ENCODE data around the gene CACNA2D3. TPM values are rescaled to one million over a fixed set of nuclear protein-coding genes. Genes with fewer than 3 reads are reported as not detected.
A peak's percentile ranks its signal among the peaks of the same experiment; 100 is the strongest.

Gene CACNA2D3
- total RNA-seq, 1 experiment from 2014 or later = not detected

DNA sequence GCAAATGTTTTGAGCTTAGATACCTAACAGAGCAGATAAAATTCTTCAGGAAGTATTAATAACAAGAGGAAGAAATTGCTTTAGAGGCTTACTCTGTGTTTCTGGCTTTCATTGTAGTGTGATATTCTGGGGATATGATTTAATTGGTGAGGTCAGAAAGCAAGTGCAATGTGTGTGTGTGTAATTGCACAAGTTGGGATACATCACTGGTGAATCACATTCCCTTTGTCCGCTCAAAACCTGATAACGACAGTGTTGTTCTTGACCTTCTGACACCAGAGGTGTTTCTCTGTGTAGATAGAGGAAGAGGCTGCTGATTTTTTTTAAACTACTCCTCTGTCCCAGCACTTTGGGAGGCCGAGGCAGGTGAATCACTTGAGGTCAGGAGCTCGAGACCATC, 161.1 kb downstream of the CACNA2D3 start:
- TF ChIP-seq, protein P1, sequence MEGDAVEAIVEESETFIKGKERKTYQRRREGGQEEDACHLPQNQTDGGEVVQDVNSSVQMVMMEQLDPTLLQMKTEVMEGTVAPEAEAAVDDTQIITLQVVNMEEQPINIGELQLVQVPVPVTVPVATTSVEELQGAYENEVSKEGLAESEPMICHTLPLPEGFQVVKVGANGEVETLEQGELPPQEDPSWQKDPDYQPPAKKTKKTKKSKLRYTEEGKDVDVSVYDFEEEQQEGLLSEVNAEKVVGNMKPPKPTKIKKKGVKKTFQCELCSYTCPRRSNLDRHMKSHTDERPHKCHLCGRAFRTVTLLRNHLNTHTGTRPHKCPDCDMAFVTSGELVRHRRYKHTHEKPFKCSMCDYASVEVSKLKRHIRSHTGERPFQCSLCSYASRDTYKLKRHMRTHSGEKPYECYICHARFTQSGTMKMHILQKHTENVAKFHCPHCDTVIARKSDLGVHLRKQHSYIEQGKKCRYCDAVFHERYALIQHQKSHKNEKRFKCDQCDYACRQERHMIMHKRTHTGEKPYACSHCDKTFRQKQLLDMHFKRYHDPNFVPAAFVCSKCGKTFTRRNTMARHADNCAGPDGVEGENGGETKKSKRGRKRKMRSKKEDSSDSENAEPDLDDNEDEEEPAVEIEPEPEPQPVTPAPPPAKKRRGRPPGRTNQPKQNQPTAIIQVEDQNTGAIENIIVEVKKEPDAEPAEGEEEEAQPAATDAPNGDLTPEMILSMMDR (IDR thresholded peaks at IDR 0.05; ENCODE audit: insufficient read depth in 1 of 2, low read depth in 1 of 2, low read length in 1 of 2, severe bottlenecking in 1 of 2, unreplicated experiment in 1 of 2) = no peak
- no TSS peak for BruUV-seq (replicated peaks)
- ChIA-PET CTCF (no interaction called here), POLR2A (no interaction called here)
- Mint-ChIP-seq H3K4me3 (ENCODE audit: unreplicated experiment) (no peak overlapping the region), H3K27me3 (ENCODE audit: insufficient read depth, unreplicated experiment) (peaks cover 6% of the 10 kb centered on the region), H3K4me1 (ENCODE audit: low read depth, unreplicated experiment) (no peaks in the 10 kb centered on the region), H3K27ac (ENCODE audit: unreplicated experiment) (no peak overlapping the region), H3K36me3 (ENCODE audit: insufficient read depth, unreplicated experiment) (no peaks in the 10 kb centered on the region), H3K9me3 (ENCODE audit: unreplicated experiment) (no peaks in the 10 kb centered on the region)
- DNase-seq = no peak
- intact Hi-C loops (cut with micrococcal nuclease; ENCODE audit: unreplicated experiment) = no loop called here
- H3K4me1 ChIP-seq = no peaks in the 10 kb centered on the region
- H3K36me3 ChIP-seq (ENCODE audit: control insufficient read depth, insufficient read depth, low read length) = no peaks in the 10 kb centered on the region
- H3K4me3 ChIP-seq (ENCODE audit: low read depth, low read length) = no peak overlapping the region
- no peaks in the 10 kb centered on the region; the same call in 1 of the 2 replicates for H3K27me3 ChIP-seq (replicated peaks; ENCODE audit: control insufficient read depth, insufficient read depth, low read length)
- H3K9me3 ChIP-seq = no peaks in the 10 kb centered on the region

DNA sequence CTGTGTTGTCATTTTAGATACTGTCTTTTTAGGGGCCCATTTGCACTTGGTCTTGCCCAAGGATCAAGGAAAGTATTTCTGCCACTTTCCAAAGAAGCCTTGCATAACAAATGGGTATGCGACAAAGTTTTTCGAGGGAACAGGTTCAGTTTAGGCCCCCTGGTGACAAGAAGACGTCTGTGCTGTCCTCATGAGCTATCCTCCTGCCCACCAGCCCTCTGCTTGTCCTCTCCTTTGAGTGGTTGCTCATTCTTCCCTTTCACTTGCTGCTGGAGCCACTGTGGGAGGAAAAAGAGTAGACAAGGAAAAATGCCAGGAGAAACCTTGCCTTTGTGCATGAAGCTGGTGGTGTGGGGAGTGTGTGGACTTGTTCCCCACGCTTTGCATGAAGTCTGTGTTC, 171.9 kb downstream of the CACNA2D3 start:
- ChIA-PET POLR2A (no interaction called here), CTCF (interaction anchor here (0.5 to 1.3 kb wide), 3 partner anchors 28 to 355 kb away, joined by 3 to 6 read pairs (median 3); no protein-coding TSS in a partner anchor)
- Histone ChIP-seq H3K4me3 (ENCODE audit: low read depth, low read length) (no peak overlapping the region), H3K4me1 (no peaks in the 10 kb centered on the region), H3K27me3 (replicated peaks; ENCODE audit: control insufficient read depth, insufficient read depth, low read length) (no peaks in the 10 kb centered on the region; the same call in none of the 2 replicates), H3K9me3 (no peaks in the 10 kb centered on the region), H3K36me3 (ENCODE audit: control insufficient read depth, insufficient read depth, low read length) (no peaks in the 10 kb centered on the region)
- Mint-ChIP-seq H3K27ac (ENCODE audit: unreplicated experiment) (no peak overlapping the region), H3K9me3 (ENCODE audit: unreplicated experiment) (no peaks in the 10 kb centered on the region), H3K4me3 (ENCODE audit: unreplicated experiment) (no peak overlapping the region), H3K4me1 (ENCODE audit: low read depth, unreplicated experiment) (no peaks in the 10 kb centered on the region), H3K27me3 (ENCODE audit: insufficient read depth, unreplicated experiment) (peaks cover 9% of the 10 kb centered on the region), H3K36me3 (ENCODE audit: insufficient read depth, unreplicated experiment) (no peaks in the 10 kb centered on the region)
- no TSS peak for BruUV-seq (replicated peaks)
- DNase-seq = peak in 1 of 2 experiments; percentile 6
- intact Hi-C loops (cut with micrococcal nuclease; ENCODE audit: unreplicated experiment) = no loop called here
- TF ChIP-seq, protein P1 (IDR thresholded peaks at IDR 0.05; ENCODE audit: insufficient read depth in 1 of 2, low read depth in 1 of 2, low read length in 1 of 2, severe bottlenecking in 1 of 2, unreplicated experiment in 1 of 2) = peak in 1 of 2 experiments; percentile 15

DNA sequence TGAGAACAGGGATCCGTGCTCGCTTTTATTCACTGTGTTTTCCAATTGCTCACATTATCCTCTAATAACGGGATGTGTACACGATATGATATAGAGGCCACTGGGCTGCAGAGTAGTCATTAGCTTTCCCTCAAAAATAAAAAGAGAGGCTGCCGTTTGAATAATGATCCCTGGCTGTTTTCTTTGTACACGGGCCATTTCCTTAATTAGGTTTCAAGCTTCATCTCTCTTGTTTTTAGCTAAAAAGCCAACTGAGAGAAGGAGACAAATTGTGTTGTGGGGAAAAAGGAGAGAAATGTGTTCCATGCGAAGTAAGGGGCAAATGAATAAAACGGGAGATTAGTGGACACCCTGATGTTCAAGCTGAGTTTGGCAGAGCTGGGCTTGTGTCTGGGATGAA, 174.2 kb downstream of the CACNA2D3 start:
- no peaks in the 10 kb centered on the region for H3K9me3 Mint-ChIP-seq (ENCODE audit: unreplicated experiment)
- POLR2A ChIA-PET = no interaction called here
- peaks cover 12% of the 10 kb centered on the region for H3K27me3 Mint-ChIP-seq (ENCODE audit: insufficient read depth, unreplicated experiment)
- CTCF ChIA-PET = no interaction called here
- TF ChIP-seq, protein P1 (IDR thresholded peaks at IDR 0.05; ENCODE audit: insufficient read depth in 1 of 2, low read depth in 1 of 2, low read length in 1 of 2, severe bottlenecking in 1 of 2, unreplicated experiment in 1 of 2) = no peak
- Histone ChIP-seq H3K27me3 (replicated peaks; ENCODE audit: control insufficient read depth, insufficient read depth, low read length) (no peaks in the 10 kb centered on the region; the same call in none of the 2 replicates), H3K36me3 (ENCODE audit: control insufficient read depth, insufficient read depth, low read length) (no peaks in the 10 kb centered on the region), H3K4me3 (ENCODE audit: low read depth, low read length) (no peak overlapping the region), H3K9me3 (no peaks in the 10 kb centered on the region), H3K4me1 (no peaks in the 10 kb centered on the region)
- H3K36me3 Mint-ChIP-seq (ENCODE audit: insufficient read depth, unreplicated experiment) = no peaks in the 10 kb centered on the region
- H3K4me3 Mint-ChIP-seq (ENCODE audit: unreplicated experiment) = no peak overlapping the region
- no peak for DNase-seq
- intact Hi-C loops (cut with micrococcal nuclease; ENCODE audit: unreplicated experiment) = no loop called here
- no TSS peak for BruUV-seq (replicated peaks)
- H3K4me1 Mint-ChIP-seq (ENCODE audit: low read depth, unreplicated experiment) = no peaks in the 10 kb centered on the region
- no peak overlapping the region for H3K27ac Mint-ChIP-seq (ENCODE audit: unreplicated experiment)

Data from Caco-2 (cell line).